Uterus (tissue), 4 donors: ENCODE results near the gene PLD1. TPM values are rescaled to one million over a fixed set of nuclear protein-coding genes. Genes with fewer than 3 reads are reported as not detected.

Experiments used
- DNase-seq, 2 donors: peaks; one replicate each; pipeline ENCODE4 v3.0.0-alpha.2; 2019 to 2020
- H3K27ac ChIP-seq, 2 donors: fragments of 200-600 bp; sonication (generic); 1 replicate in 1 of 2; 2 replicates in 1 of 2; pipeline ENCODE4 v1.5.1; 2016 to 2018
- H3K27me3 ChIP-seq, 2 donors: fragments of 200-600 bp; sonication (generic); one replicate each; pipeline ENCODE4 v1.5.1; 2018 to 2019; ENCODE audit warnings: control low read depth in 1 of 2
- H3K36me3 ChIP-seq, 2 donors: fragments of 200-600 bp; sonication (generic); one replicate each; pipeline ENCODE4 v1.5.1; 2019; ENCODE audit warnings: control low read depth in 1 of 2
- H3K4me1 ChIP-seq, 2 donors: fragments of 200-600 bp; sonication (generic); one replicate each; pipeline ENCODE4 v1.5.1; 2018 to 2019; ENCODE audit warnings: control low read depth in 1 of 2
- H3K4me3 ChIP-seq, 2 donors: fragments of 200-600 bp; sonication (generic); 1 replicate in 1 of 2; 2 replicates in 1 of 2; pipeline ENCODE4 v1.5.1; 2018 to 2019; ENCODE audit warnings: mild to moderate bottlenecking in 1 of 2
- H3K9me3 ChIP-seq, 2 donors: fragments of 200-600 bp; sonication (generic); one replicate each; pipeline ENCODE4 v1.5.1; 2019; ENCODE audit warnings: control low read depth in 1 of 2
- CTCF ChIP-seq, 4 experiments: fragments of 200-600 bp in 2 of 4; fragments of 450-650 bp in 2 of 4; sonication (generic) in 2 of 4; IDR thresholded peaks; one replicate each; pipeline ENCODE4 v1.5.1; 2016 to 2019; ENCODE audit warnings: antibody characterized with exemption in 4 of 4, mild to moderate bottlenecking in 2 of 4, moderate library complexity in 1 of 4
- POLR2A ChIP-seq, 2 donors: fragments of 450-650 bp; IDR thresholded peaks; one replicate each; pipeline ENCODE4 v1.6.1; 2016; ENCODE audit warnings: antibody characterized with exemption in 2 of 2, mild to moderate bottlenecking in 1 of 2, moderate library complexity in 1 of 2
- intact Hi-C: fragments of 100-400 bp; cut with DNase I; formaldehyde crosslinking; loops from one replicate; pipeline ENCODE4 v1.15.1; 2023; ENCODE audit warnings: low total_unique reads
- total RNA-seq, 4 donors: library from RNA; depleted of rRNA in 3 of 4; stranded (reverse); fragments of >200 nt in 3 of 4; gene quantifications; one replicate each; pipeline versions ENCODE4 v1.1.0 to v1.2.4, GENCODE V29; 2014 to 2023
- donor health status: DM: yes; HTN: yes; CAD: no.

PLD1 gene
- total RNA-seq, 4 donors from 2014 or later: 15.6 to 94.8 (median 30.8) TPM

DNA sequence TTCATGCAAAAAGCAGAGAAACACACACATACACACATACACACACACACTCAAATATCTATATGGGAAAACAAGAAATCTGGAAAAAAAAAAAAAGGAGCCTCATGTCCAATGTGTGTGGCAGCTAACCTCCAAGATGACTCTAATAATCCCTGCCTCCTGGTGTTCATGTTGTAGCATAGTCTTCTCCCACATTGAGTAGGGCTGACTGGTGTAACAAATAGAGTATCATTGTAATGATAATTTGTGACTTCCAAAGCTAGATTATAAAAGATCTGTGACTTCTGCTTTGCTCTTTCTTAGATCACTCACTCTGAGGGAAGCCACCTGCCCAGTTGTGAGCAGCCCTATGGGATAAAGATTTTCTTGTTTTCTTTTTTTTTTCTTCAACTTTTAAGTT, 219.2 kb downstream of the PLD1 start:
- Histone ChIP-seq H3K27ac (no peak overlapping the region), H3K9me3 (no peaks in the 10 kb centered on the region), H3K4me3 (no peak overlapping the region), H3K36me3 (no peaks in the 10 kb centered on the region), H3K4me1 (no peaks in the 10 kb centered on the region), H3K27me3 (no peaks in the 10 kb centered on the region)
- no peak for TF ChIP-seq POLR2A (IDR thresholded peaks at IDR 0.05)
- intact Hi-C loops: no loop called here
- DNase-seq: no peak

GRCh38 chr3:171586274-171586673, 224.0 kb downstream of the PLD1 start:
- intact Hi-C loops: no loop called here

GRCh38 chr3:171585039-171585438, 225.2 kb downstream of the PLD1 start:
- no peaks in the 10 kb centered on the region for H3K36me3 ChIP-seq
- no peaks in the 10 kb centered on the region for H3K27me3 ChIP-seq
- TF ChIP-seq CTCF (IDR thresholded peaks at IDR 0.05) (no peak), POLR2A (IDR thresholded peaks at IDR 0.05) (no peak)
- DNase-seq: no peak
- no peaks in the 10 kb centered on the region for H3K9me3 ChIP-seq
- intact Hi-C loops: no loop called here
- H3K27ac ChIP-seq: no peak overlapping the region
- H3K4me3 ChIP-seq: no peak overlapping the region
- no peaks in the 10 kb centered on the region for H3K4me1 ChIP-seq

More at GRCh38 chr3:171586274-171586673, 224.0 kb downstream of the PLD1 start:
- H3K36me3 ChIP-seq: no peaks in the 10 kb centered on the region
- no peak overlapping the region for H3K27ac ChIP-seq
- TF ChIP-seq POLR2A (IDR thresholded peaks at IDR 0.05): no peak
- TF ChIP-seq CTCF (IDR thresholded peaks at IDR 0.05): no peak
- no peaks in the 10 kb centered on the region for H3K27me3 ChIP-seq
- H3K4me1 ChIP-seq: no peaks in the 10 kb centered on the region
- H3K4me3 ChIP-seq: no peak overlapping the region
- no peaks in the 10 kb centered on the region for H3K9me3 ChIP-seq
- DNase-seq: no peak

DNA sequence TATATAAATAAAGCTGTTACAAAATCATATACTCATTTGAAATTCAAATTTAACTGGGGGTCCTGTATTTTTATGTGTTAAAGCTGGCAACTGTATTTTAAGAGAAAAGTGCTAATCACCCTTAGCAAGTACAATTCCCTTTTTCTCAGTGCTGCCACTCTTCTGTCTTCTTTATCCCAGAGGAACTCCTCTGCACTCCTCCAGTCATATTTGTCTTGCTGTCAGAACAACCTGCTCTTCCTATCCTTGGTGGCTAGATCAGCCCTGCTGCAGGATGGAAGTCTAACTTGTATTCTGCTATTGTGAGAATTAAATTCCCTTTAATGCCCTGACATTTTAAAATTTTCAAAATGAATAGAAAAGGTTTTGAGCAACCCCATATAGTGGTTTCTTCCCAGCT, 226.2 kb downstream of the PLD1 start:
- H3K27ac ChIP-seq: no peak overlapping the region

GRCh38 chr3:171574556-171575240, 235.6 kb downstream of the PLD1 start:
- H3K4me1 ChIP-seq: no peaks in the 10 kb centered on the region
- no peak for DNase-seq
- H3K36me3 ChIP-seq: no peaks in the 10 kb centered on the region
- intact Hi-C loops: no loop called here
- no peak overlapping the region for H3K27ac ChIP-seq
- no peaks in the 10 kb centered on the region for H3K27me3 ChIP-seq
- H3K4me3 ChIP-seq: no peak overlapping the region
- no peak for TF ChIP-seq CTCF (IDR thresholded peaks at IDR 0.05)
- TF ChIP-seq POLR2A (IDR thresholded peaks at IDR 0.05): no peak
- H3K9me3 ChIP-seq: no peaks in the 10 kb centered on the region

More for the DNA sequence above, 226.2 kb downstream of the PLD1 start:
- no peak for DNase-seq
- Histone ChIP-seq H3K36me3 (no peaks in the 10 kb centered on the region), H3K9me3 (no peaks in the 10 kb centered on the region), H3K4me1 (no peaks in the 10 kb centered on the region), H3K4me3 (no peak overlapping the region), H3K27me3 (no peaks in the 10 kb centered on the region)
- no peak for TF ChIP-seq CTCF (IDR thresholded peaks at IDR 0.05)
- TF ChIP-seq POLR2A (IDR thresholded peaks at IDR 0.05): no peak
- intact Hi-C loops: no loop called here
